OCI-LY1 (cell line): ENCODE results near the gene CTDSPL.

Experiments used
- H2AFZ ChIP-seq: fragments of 200-600 bp; sonication (generic), shearing (Covaris generic); 2 replicates; pipeline ENCODE4 v1.6.0; 2014; ENCODE audit warnings: antibody characterized with exemption, mild to moderate bottlenecking, low read length
- H3F3A ChIP-seq: fragments of 200-600 bp; sonication (generic), shearing (Covaris generic); 2 replicates; pipeline ENCODE4 v1.6.0; 2014; ENCODE audit warnings: mild to moderate bottlenecking, antibody characterized with exemption, low read length, moderate library complexity; ENCODE audit not compliant: insufficient read depth
- H3K27ac ChIP-seq: fragments of 200-600 bp; sonication (generic); 2 replicates; pipeline ENCODE4 v1.5.1; 2014; ENCODE audit warnings: low read length, mixed run types, mild to moderate bottlenecking, low read depth; ENCODE audit not compliant: poor library complexity, severe bottlenecking
- H3K27me3 ChIP-seq: fragments of 200-600 bp; sonication (generic); 2 replicates; pipeline ENCODE4 v1.6.0; 2014; ENCODE audit warnings: antibody characterized with exemption, mild to moderate bottlenecking, low read length, moderate library complexity; ENCODE audit not compliant: insufficient read depth
- H3K36me3 ChIP-seq: fragments of 200-600 bp; sonication (generic); 2 replicates; pipeline ENCODE4 v1.6.1; 2014; ENCODE audit warnings: mild to moderate bottlenecking, antibody characterized with exemption, low read length, moderate library complexity, mixed read lengths; ENCODE audit not compliant: insufficient read depth
- H3K4me1 ChIP-seq: fragments of 200-600 bp; sonication (generic); 2 replicates; pipeline ENCODE4 v1.5.1; 2014; ENCODE audit warnings: mild to moderate bottlenecking, low read length, moderate library complexity; ENCODE audit not compliant: insufficient read depth, severe bottlenecking
- H3K4me2 ChIP-seq: fragments of 200-600 bp; sonication (generic), shearing (Covaris generic); 2 replicates; pipeline ENCODE4 v1.6.1; 2014; ENCODE audit warnings: low read length
- H3K4me3 ChIP-seq: fragments of 200-600 bp; sonication (generic); 2 replicates; pipeline ENCODE4 v1.5.1; 2014; ENCODE audit warnings: low read length, low read depth, mild to moderate bottlenecking, mixed read lengths; ENCODE audit not compliant: poor library complexity, severe bottlenecking
- H3K79me2 ChIP-seq: fragments of 200-600 bp; shearing (Covaris generic); 2 replicates; pipeline ENCODE4 v1.6.1; 2016; ENCODE audit warnings: mixed run types, low read length, mixed read lengths; ENCODE audit not compliant: insufficient read depth
- H3K9ac ChIP-seq: fragments of 200-600 bp; sonication (generic), shearing (Covaris generic); 2 replicates; pipeline ENCODE4 v1.6.1; 2014; ENCODE audit warnings: mild to moderate bottlenecking, low read length, mixed read lengths
- H3K9me2 ChIP-seq: fragments of 200-600 bp; sonication (generic), shearing (Covaris generic); 2 replicates; pipeline ENCODE4 v1.6.1; 2014; ENCODE audit warnings: low read depth, mild to moderate bottlenecking, low read length, mixed read lengths
- H3K9me3 ChIP-seq: fragments of 200-600 bp; shearing (Covaris generic); 2 replicates; pipeline ENCODE4 v1.6.1; 2014; ENCODE audit warnings: low read length, mixed read lengths
- H4K20me1 ChIP-seq: fragments of 200-600 bp; sonication (generic), shearing (Covaris generic); 2 replicates; pipeline ENCODE4 v1.6.0; 2016; ENCODE audit warnings: mild to moderate bottlenecking, low read length; ENCODE audit not compliant: insufficient read depth
- CTCF ChIP-seq: fragments of 200-600 bp; sonication (generic), shearing (Covaris generic); IDR thresholded peaks from 2 replicates; pipeline ENCODE4 v1.5.1; 2017; ENCODE audit warnings: mild to moderate bottlenecking, antibody characterized with exemption, low read length, moderate library complexity, mixed read lengths
- EZH2 ChIP-seq: fragments of 200-600 bp; sonication (generic), shearing (Covaris generic); IDR thresholded peaks from 2 replicates; pipeline ENCODE4 v1.8.0; 2017; ENCODE audit warnings: borderline replicate concordance, mixed run types, mild to moderate bottlenecking, antibody characterized with exemption, low read length, moderate library complexity, mixed read lengths

The CTDSPL gene

GRCh38 chr3:37984051-37984450 lies 122.4 kb downstream of the CTDSPL start:
- H2AFZ ChIP-seq: no peak overlapping the region
- H3K79me2 ChIP-seq: no peaks in the 10 kb centered on the region
- no peaks in the 10 kb centered on the region for H3K9me2 ChIP-seq
- no peaks in the 10 kb centered on the region for H4K20me1 ChIP-seq
- no peak overlapping the region for H3K4me3 ChIP-seq
- no peak overlapping the region for H3K27ac ChIP-seq
- no peaks in the 10 kb centered on the region for H3K4me1 ChIP-seq
- H3K27me3 ChIP-seq: no peaks in the 10 kb centered on the region; the same call in 1 of the 2 replicates
- no peaks in the 10 kb centered on the region for H3K36me3 ChIP-seq
- H3K9ac ChIP-seq: no peak overlapping the region
- no peaks in the 10 kb centered on the region for H3F3A ChIP-seq
- H3K4me2 ChIP-seq: no peak overlapping the region
- TF ChIP-seq CTCF (no peak), EZH2 (no peak)
- H3K9me3 ChIP-seq: no peaks in the 10 kb centered on the region

GRCh38 chr3:37984596-37984995 lies 122.9 kb downstream of the CTDSPL start:
- H3K4me2 ChIP-seq: no peak overlapping the region
- no peak overlapping the region for H3K9ac ChIP-seq
- TF ChIP-seq CTCF (no peak), EZH2 (no peak)

GRCh38 chr3:37985637-37986320 lies 124.1 kb downstream of the CTDSPL start:
- Histone ChIP-seq H3K9ac (no peak overlapping the region), H3K27ac (no peak overlapping the region), H3K27me3 (no peaks in the 10 kb centered on the region; the same call in 1 of the 2 replicates), H3K4me1 (no peaks in the 10 kb centered on the region), H3K9me2 (no peaks in the 10 kb centered on the region), H3K36me3 (no peaks in the 10 kb centered on the region), H3K4me2 (no peak overlapping the region), H3K79me2 (no peaks in the 10 kb centered on the region), H2AFZ (no peak overlapping the region), H4K20me1 (no peaks in the 10 kb centered on the region), H3K4me3 (no peak overlapping the region), H3K9me3 (no peaks in the 10 kb centered on the region), H3F3A (no peaks in the 10 kb centered on the region)
- TF ChIP-seq EZH2 (no peak), CTCF (no peak; the same call in 1 of the 2 replicates)

More at GRCh38 chr3:37984596-37984995, 122.9 kb downstream of the CTDSPL start:
- Histone ChIP-seq H3K9me2 (no peaks in the 10 kb centered on the region), H3F3A (no peaks in the 10 kb centered on the region), H2AFZ (no peak overlapping the region), H3K4me1 (no peaks in the 10 kb centered on the region), H3K9me3 (no peaks in the 10 kb centered on the region), H3K36me3 (no peaks in the 10 kb centered on the region), H3K4me3 (no peak overlapping the region), H4K20me1 (no peaks in the 10 kb centered on the region), H3K27me3 (no peaks in the 10 kb centered on the region; the same call in 1 of the 2 replicates), H3K27ac (no peak overlapping the region), H3K79me2 (no peaks in the 10 kb centered on the region)
